ENCODE results near the gene NAP1L4. TPM values are rescaled to one million over a fixed set of nuclear protein-coding genes. Genes with fewer than 3 reads are reported as not detected.

The NAP1L4 gene
- total RNA-seq, 1 donor from 2014 or later: 109 TPM

DNA sequence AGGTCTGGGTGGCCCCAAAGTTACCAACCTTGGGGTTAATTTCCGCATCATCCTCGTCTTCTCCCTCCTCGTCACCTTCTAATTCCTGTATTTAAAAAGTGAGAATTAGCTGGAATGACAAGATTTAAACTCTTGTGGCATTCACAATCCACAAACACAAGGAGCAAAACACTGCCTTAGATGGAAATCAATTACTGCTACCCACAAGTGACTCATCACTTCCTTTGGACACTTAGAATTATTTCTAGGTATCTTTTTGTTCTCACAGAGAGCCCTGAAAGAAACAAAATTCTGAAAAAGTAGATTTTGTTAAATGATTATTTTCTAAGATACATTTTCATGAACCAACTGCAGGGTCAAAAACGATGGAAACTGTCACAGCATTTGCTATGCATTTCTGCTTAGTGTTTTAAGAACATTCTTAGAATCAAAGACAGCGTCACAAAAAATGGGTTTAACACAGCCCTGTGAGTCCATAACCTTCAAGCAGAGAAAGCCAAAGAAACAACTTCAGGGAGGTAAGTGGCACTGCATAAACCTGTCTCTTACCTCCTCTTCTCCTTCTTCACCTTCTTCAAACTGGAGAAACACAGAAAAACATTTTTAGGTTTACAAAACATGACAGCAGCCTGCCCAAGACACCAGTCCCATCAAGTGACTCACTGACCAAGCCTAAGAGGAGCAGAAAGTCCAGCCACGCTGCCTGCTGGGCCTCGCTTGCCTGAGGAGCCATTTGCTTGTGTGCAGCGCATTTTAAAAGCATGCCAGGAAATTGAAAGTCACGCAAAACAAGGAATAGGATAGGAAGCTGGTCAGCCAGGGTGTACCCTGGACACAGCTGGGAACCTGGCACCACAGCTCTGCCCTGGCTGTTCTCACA is 40.7 kb downstream of the NAP1L4 start:
- H3K27me3 ChIP-seq (ENCODE audit: control insufficient read depth, insufficient read depth, low read length): no peaks in the 10 kb centered on the region
- no peak overlapping the region for H3K4me3 ChIP-seq (ENCODE audit: low read depth, low read length)
- no peak for DNase-seq (ENCODE audit: low read depth)
- TF ChIP-seq, protein P1, sequence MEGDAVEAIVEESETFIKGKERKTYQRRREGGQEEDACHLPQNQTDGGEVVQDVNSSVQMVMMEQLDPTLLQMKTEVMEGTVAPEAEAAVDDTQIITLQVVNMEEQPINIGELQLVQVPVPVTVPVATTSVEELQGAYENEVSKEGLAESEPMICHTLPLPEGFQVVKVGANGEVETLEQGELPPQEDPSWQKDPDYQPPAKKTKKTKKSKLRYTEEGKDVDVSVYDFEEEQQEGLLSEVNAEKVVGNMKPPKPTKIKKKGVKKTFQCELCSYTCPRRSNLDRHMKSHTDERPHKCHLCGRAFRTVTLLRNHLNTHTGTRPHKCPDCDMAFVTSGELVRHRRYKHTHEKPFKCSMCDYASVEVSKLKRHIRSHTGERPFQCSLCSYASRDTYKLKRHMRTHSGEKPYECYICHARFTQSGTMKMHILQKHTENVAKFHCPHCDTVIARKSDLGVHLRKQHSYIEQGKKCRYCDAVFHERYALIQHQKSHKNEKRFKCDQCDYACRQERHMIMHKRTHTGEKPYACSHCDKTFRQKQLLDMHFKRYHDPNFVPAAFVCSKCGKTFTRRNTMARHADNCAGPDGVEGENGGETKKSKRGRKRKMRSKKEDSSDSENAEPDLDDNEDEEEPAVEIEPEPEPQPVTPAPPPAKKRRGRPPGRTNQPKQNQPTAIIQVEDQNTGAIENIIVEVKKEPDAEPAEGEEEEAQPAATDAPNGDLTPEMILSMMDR (IDR thresholded peaks at IDR 0.05; ENCODE audit: insufficient read depth, low read length, poor library complexity, severe bottlenecking): no peak
- no peaks in the 10 kb centered on the region for H3K36me3 ChIP-seq (ENCODE audit: control insufficient read depth, insufficient read depth, low read length)

DNA sequence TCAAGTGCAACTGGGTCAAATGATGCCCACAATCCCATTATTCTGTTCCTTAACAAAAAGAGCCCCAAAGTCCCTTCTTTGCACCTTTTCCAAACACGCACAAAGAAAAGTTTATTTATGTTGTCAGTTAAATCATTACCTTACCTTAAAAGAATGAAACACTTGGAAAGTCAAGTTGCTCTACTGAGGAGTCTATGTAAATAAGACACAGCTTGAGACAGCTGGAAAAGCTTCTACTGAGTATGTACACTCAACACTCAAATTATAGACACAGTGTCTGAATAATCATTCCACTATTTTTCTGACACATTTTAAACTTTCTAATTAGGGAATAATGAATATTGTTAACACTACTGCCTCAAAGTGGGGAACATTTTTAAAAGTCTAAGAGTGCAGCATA is 41.3 kb downstream of the NAP1L4 start:
- TF ChIP-seq, protein P1 (IDR thresholded peaks at IDR 0.05; ENCODE audit: insufficient read depth, low read length, poor library complexity, severe bottlenecking): no peak
- H3K27me3 ChIP-seq (ENCODE audit: control insufficient read depth, insufficient read depth, low read length): no peaks in the 10 kb centered on the region
- H3K4me3 ChIP-seq (ENCODE audit: low read depth, low read length): no peak overlapping the region
- no peaks in the 10 kb centered on the region for H3K36me3 ChIP-seq (ENCODE audit: control insufficient read depth, insufficient read depth, low read length)
- no peak for DNase-seq (ENCODE audit: low read depth)

GRCh38 chr11:2949920-2950319 is 42.2 kb downstream of the NAP1L4 start:
- Histone ChIP-seq H3K27me3 (ENCODE audit: control insufficient read depth, insufficient read depth, low read length) (no peaks in the 10 kb centered on the region), H3K36me3 (ENCODE audit: control insufficient read depth, insufficient read depth, low read length) (no peaks in the 10 kb centered on the region), H3K4me3 (ENCODE audit: low read depth, low read length) (no peak overlapping the region)
- DNase-seq (ENCODE audit: low read depth): no peak
- TF ChIP-seq, protein P1 (IDR thresholded peaks at IDR 0.05; ENCODE audit: insufficient read depth, low read length, poor library complexity, severe bottlenecking): no peak

GRCh38 chr11:2947744-2948143 is 44.4 kb downstream of the NAP1L4 start:
- DNase-seq (ENCODE audit: low read depth): no peak
- H3K36me3 ChIP-seq (ENCODE audit: control insufficient read depth, insufficient read depth, low read length): peaks cover 3% of the 10 kb centered on the region
- H3K27me3 ChIP-seq (ENCODE audit: control insufficient read depth, insufficient read depth, low read length): no peaks in the 10 kb centered on the region
- H3K4me3 ChIP-seq (ENCODE audit: low read depth, low read length): no peak overlapping the region
- TF ChIP-seq, protein P1 (IDR thresholded peaks at IDR 0.05; ENCODE audit: insufficient read depth, low read length, poor library complexity, severe bottlenecking): no peak

DNA sequence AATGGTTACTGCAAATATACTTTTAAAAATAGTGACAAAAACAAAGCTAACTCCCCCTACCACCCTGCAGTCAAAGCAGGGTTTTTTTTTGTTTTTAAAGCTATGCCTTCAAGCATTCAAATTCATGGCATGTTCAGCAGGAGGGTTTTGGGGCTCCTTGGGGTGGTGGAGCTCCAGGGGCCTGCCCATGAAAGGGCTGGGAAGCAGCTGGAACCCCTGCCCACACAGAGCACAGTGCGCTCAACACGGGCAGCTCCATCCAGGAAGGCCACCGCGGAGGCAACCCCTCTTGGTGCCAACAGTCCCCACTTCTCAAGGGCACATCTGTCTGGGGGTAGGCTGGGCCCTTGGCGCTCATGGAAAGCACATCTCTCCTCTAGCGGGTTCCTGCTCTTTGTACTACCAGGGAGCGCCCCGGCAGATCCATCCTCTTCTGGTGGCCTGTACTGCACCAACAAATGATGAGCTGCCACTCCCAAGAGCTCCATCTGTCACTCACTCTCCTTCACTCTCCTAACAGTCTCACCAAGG is 46.3 kb downstream of the NAP1L4 start:
- TF ChIP-seq, protein P1 (IDR thresholded peaks at IDR 0.05; ENCODE audit: insufficient read depth, low read length, poor library complexity, severe bottlenecking): no peak
- peaks cover 3% of the 10 kb centered on the region for H3K36me3 ChIP-seq (ENCODE audit: control insufficient read depth, insufficient read depth, low read length)
- DNase-seq (ENCODE audit: low read depth): no peak
- no peak overlapping the region for H3K4me3 ChIP-seq (ENCODE audit: low read depth, low read length)
- no peaks in the 10 kb centered on the region for H3K27me3 ChIP-seq (ENCODE audit: control insufficient read depth, insufficient read depth, low read length)

Measured in kidney epithelial cell (primary cell).